Ammon's horn (tissue), 1 donor: ENCODE results near the gene ZNHIT3.
A peak's percentile ranks its signal among the peaks of the same experiment; 100 is the strongest.
"Not testable (repeated sequence)": the region's sequence is repeated elsewhere in the genome, so short reads cannot be mapped to it uniquely, and the experiment has no call there.

ENCODE experiments used
- DNase-seq: peaks from one replicate; pipeline ENCODE4 v3.0.0-alpha.2; 2016; ENCODE audit warnings: low spot score

ZNHIT3 gene

GRCh38 chr17:36486204-36487194, at the start of gene ZNHIT3:
TSS of gene ZNHIT3 (plus strand) at chr17:36486681. CDS start at chr17:36486700, 19 bp downstream.
- DNase-seq: peak; percentile 98

- DNase-seq: not testable (repeated sequence)
Observed at GRCh38 chr17:36441792-36442191, 44.7 kb upstream of the ZNHIT3 start.

GRCh38 chr17:36443777-36444176, 42.7 kb upstream of the ZNHIT3 start:
- no peak for DNase-seq

- DNase-seq: not testable (repeated sequence)
Observed at GRCh38 chr17:36449997-36450396, 36.5 kb upstream of the ZNHIT3 start.

GRCh38 chr17:36452888-36453287, 33.6 kb upstream of the ZNHIT3 start:
- DNase-seq: not testable (repeated sequence)

GRCh38 chr17:36457701-36458100, 28.8 kb upstream of the ZNHIT3 start:
- DNase-seq: not testable (repeated sequence)

GRCh38 chr17:36459045-36459444, 27.4 kb upstream of the ZNHIT3 start:
- no peak for DNase-seq

GRCh38 chr17:36459601-36460000, 26.9 kb upstream of the ZNHIT3 start:
- DNase-seq: no peak

- no peak for DNase-seq
Observed at GRCh38 chr17:36460265-36460937, 26.1 kb upstream of the ZNHIT3 start.

- DNase-seq: no peak
Observed at GRCh38 chr17:36461330-36462110, 25.0 kb upstream of the ZNHIT3 start.

- DNase-seq: peak; percentile 25
Observed at GRCh38 chr17:36463916-36464764, 22.3 kb upstream of the ZNHIT3 start.

GRCh38 chr17:36464765-36465088, 21.8 kb upstream of the ZNHIT3 start:
- DNase-seq: no peak

GRCh38 chr17:36468903-36469635, 17.4 kb upstream of the ZNHIT3 start:
- peak; percentile 20 for DNase-seq

- DNase-seq: no peak
Observed at GRCh38 chr17:36469733-36470132, 16.7 kb upstream of the ZNHIT3 start.

- DNase-seq: no peak
Observed at GRCh38 chr17:36470499-36470898, 16.0 kb upstream of the ZNHIT3 start.

- no peak for DNase-seq
Observed at GRCh38 chr17:36474571-36474970, 11.9 kb upstream of the ZNHIT3 start.

GRCh38 chr17:36475346-36475970, 11.0 kb upstream of the ZNHIT3 start:
- DNase-seq: peak; percentile 74

GRCh38 chr17:36481829-36482228, 4.7 kb upstream of the ZNHIT3 start:
- DNase-seq: no peak

- peak; percentile 81 for DNase-seq
Observed at GRCh38 chr17:36482611-36483504, 3.6 kb upstream of the ZNHIT3 start.
